ENCODE data around the gene CEP104.

DNA sequence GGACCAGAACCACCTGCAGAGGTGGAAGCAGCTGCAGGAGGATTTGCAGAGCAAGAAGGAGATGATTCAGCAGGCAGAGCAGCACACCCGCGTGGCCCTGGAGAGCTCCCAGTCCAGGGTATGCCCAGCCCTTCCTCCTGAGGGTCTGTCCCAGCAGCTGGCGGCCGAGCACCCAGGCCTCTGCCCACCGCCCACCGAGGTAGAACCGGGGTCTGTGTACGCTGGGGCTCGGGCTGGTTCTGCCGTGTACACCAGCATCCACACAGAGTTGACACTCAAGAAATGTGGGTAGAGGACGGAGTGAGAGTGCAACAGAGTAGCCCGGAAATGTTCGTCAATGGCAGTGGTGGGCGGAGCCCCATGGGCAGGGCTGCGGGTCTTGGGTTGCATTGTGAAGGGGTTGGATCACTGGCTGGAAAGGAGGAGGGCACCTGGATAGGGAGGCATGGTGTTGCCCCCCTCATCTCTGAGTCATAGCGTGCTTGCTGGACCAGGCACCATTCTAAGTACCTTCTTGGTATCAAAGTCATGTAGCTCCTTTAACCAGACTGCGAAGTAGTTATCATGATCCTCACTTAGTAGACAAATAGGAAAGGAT lies 89.6 kb downstream of the CEP104 start:
- TF ChIP-seq, protein P1, sequence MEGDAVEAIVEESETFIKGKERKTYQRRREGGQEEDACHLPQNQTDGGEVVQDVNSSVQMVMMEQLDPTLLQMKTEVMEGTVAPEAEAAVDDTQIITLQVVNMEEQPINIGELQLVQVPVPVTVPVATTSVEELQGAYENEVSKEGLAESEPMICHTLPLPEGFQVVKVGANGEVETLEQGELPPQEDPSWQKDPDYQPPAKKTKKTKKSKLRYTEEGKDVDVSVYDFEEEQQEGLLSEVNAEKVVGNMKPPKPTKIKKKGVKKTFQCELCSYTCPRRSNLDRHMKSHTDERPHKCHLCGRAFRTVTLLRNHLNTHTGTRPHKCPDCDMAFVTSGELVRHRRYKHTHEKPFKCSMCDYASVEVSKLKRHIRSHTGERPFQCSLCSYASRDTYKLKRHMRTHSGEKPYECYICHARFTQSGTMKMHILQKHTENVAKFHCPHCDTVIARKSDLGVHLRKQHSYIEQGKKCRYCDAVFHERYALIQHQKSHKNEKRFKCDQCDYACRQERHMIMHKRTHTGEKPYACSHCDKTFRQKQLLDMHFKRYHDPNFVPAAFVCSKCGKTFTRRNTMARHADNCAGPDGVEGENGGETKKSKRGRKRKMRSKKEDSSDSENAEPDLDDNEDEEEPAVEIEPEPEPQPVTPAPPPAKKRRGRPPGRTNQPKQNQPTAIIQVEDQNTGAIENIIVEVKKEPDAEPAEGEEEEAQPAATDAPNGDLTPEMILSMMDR (IDR thresholded peaks at IDR 0.05; ENCODE audit: poor library complexity) = no peak
- TF ChIP-seq EZH2 (IDR thresholded peaks at IDR 0.05; ENCODE audit: borderline replicate concordance) (no peak), EZH2phosphoT487 (IDR thresholded peaks at IDR 0.05; ENCODE audit: low read depth, severe bottlenecking, unreplicated experiment) (no peak)
